ENCODE results near the gene KCNC1.

GRCh38 chr11:17743808-17744119 lies 9.2 kb downstream of the KCNC1 start:
- TF ChIP-seq CTCF (IDR thresholded peaks at IDR 0.05) (no peak), POLR2A (IDR thresholded peaks at IDR 0.05) (no peak), POLR2AphosphoS5 (IDR thresholded peaks at IDR 0.05) (no peak), EP300 (IDR thresholded peaks at IDR 0.05; ENCODE audit: low read depth) (no peak)
